ENCODE results near the gene TBRG4. TPM values are rescaled to one million over a fixed set of nuclear protein-coding genes. Genes with fewer than 3 reads are reported as not detected.

Gene TBRG4
- polyA plus RNA-seq, 2 donors, result 38.3 to 41.6 TPM

- Histone ChIP-seq H3K27me3 (ENCODE audit: control insufficient read depth in 1 of 2, insufficient read depth in 2 of 2, low read length in 2 of 2) (no peaks in the 10 kb centered on the region), H3K9me3 (ENCODE audit: control insufficient read depth in 2 of 2, insufficient read depth in 1 of 2, low read depth in 1 of 2, low read length in 1 of 2) (peaks cover 0 to 2% of the 10 kb centered on the region in 2 donors), H3K27ac (ENCODE audit: low read depth in 2 of 2, low read length in 1 of 2) (no peak overlapping the region), H3K4me1 (ENCODE audit: control insufficient read depth in 2 of 2, insufficient read depth in 2 of 2, low read length in 1 of 2) (peaks cover 0 to 23% of the 10 kb centered on the region in 2 donors), H3K36me3 (ENCODE audit: control insufficient read depth in 2 of 2, insufficient read depth in 2 of 2, low read length in 1 of 2) (peaks cover 9 to 66% of the 10 kb centered on the region in 2 donors), H3K4me3 (ENCODE audit: low read depth in 1 of 2, low read length in 2 of 2) (no peak overlapping the region)
- 76 to 89% methylated on average over 13 of the region's 13 CpGs for WGBS, 2 donors
Observed at GRCh38 chr7:45072131-45073030, 39.1 kb downstream of the TBRG4 start.

- H3K36me3 ChIP-seq (ENCODE audit: control insufficient read depth in 2 of 2, insufficient read depth in 2 of 2, low read length in 1 of 2), result peaks cover 6 to 62% of the 10 kb centered on the region in 2 donors
Observed at GRCh38 chr7:45071528-45071927, 40.0 kb downstream of the TBRG4 start.

GRCh38 chr7:45070254-45070642 is 41.2 kb downstream of the TBRG4 start:
- 99 to 100% methylated on average over 1 of the region's 1 CpG for WGBS, 2 donors
- no peaks in the 10 kb centered on the region for H3K27me3 ChIP-seq (ENCODE audit: control insufficient read depth in 1 of 2, insufficient read depth in 2 of 2, low read length in 2 of 2)
- H3K9me3 ChIP-seq (ENCODE audit: control insufficient read depth in 2 of 2, insufficient read depth in 1 of 2, low read depth in 1 of 2, low read length in 1 of 2), result no peaks in the 10 kb centered on the region
- H3K27ac ChIP-seq (ENCODE audit: low read depth in 2 of 2, low read length in 1 of 2), result no peak overlapping the region
- peaks cover 0 to 23% of the 10 kb centered on the region in 2 donors for H3K4me1 ChIP-seq (ENCODE audit: control insufficient read depth in 2 of 2, insufficient read depth in 2 of 2, low read length in 1 of 2)
- no peak overlapping the region for H3K4me3 ChIP-seq (ENCODE audit: low read depth in 1 of 2, low read length in 2 of 2)
- peaks cover 4 to 62% of the 10 kb centered on the region in 2 donors for H3K36me3 ChIP-seq (ENCODE audit: control insufficient read depth in 2 of 2, insufficient read depth in 2 of 2, low read length in 1 of 2)

More at GRCh38 chr7:45071528-45071927, 40.0 kb downstream of the TBRG4 start:
- Histone ChIP-seq H3K4me3 (ENCODE audit: low read depth in 1 of 2, low read length in 2 of 2) (no peak overlapping the region), H3K4me1 (ENCODE audit: control insufficient read depth in 2 of 2, insufficient read depth in 2 of 2, low read length in 1 of 2) (peaks cover 0 to 23% of the 10 kb centered on the region in 2 donors), H3K9me3 (ENCODE audit: control insufficient read depth in 2 of 2, insufficient read depth in 1 of 2, low read depth in 1 of 2, low read length in 1 of 2) (peaks cover 0 to 2% of the 10 kb centered on the region in 2 donors), H3K27ac (ENCODE audit: low read depth in 2 of 2, low read length in 1 of 2) (no peak overlapping the region), H3K27me3 (ENCODE audit: control insufficient read depth in 1 of 2, insufficient read depth in 2 of 2, low read length in 2 of 2) (no peaks in the 10 kb centered on the region)
- WGBS, 2 donors, result 60 to 70% methylated on average over 3 of the region's 3 CpGs

- Histone ChIP-seq H3K27ac (ENCODE audit: low read depth in 2 of 2, low read length in 1 of 2) (no peak overlapping the region), H3K9me3 (ENCODE audit: control insufficient read depth in 2 of 2, insufficient read depth in 1 of 2, low read depth in 1 of 2, low read length in 1 of 2) (no peaks in the 10 kb centered on the region), H3K4me3 (ENCODE audit: low read depth in 1 of 2, low read length in 2 of 2) (no peak overlapping the region), H3K4me1 (ENCODE audit: control insufficient read depth in 2 of 2, insufficient read depth in 2 of 2, low read length in 1 of 2) (peaks cover 0 to 23% of the 10 kb centered on the region in 2 donors), H3K36me3 (ENCODE audit: control insufficient read depth in 2 of 2, insufficient read depth in 2 of 2, low read length in 1 of 2) (peaks cover 7 to 61% of the 10 kb centered on the region in 2 donors), H3K27me3 (ENCODE audit: control insufficient read depth in 1 of 2, insufficient read depth in 2 of 2, low read length in 2 of 2) (no peaks in the 10 kb centered on the region)
- 94 to 95% methylated on average over 15 of the region's 15 CpGs for WGBS, 2 donors
Observed at GRCh38 chr7:45069444-45070253, 41.8 kb downstream of the TBRG4 start.

GRCh38 chr7:45068236-45069023 is 43.1 kb downstream of the TBRG4 start:
- 86 to 87% methylated on average over 15 of the region's 15 CpGs for WGBS, 2 donors

GRCh38 chr7:45067582-45067981 is 43.9 kb downstream of the TBRG4 start:
- H3K27me3 ChIP-seq (ENCODE audit: control insufficient read depth in 1 of 2, insufficient read depth in 2 of 2, low read length in 2 of 2), result no peaks in the 10 kb centered on the region
- H3K36me3 ChIP-seq (ENCODE audit: control insufficient read depth in 2 of 2, insufficient read depth in 2 of 2, low read length in 1 of 2), result peaks cover 7 to 52% of the 10 kb centered on the region in 2 donors
- peaks cover 0 to 8% of the 10 kb centered on the region in 2 donors for H3K4me1 ChIP-seq (ENCODE audit: control insufficient read depth in 2 of 2, insufficient read depth in 2 of 2, low read length in 1 of 2)
- H3K4me3 ChIP-seq (ENCODE audit: low read depth in 1 of 2, low read length in 2 of 2), result no peak overlapping the region
- H3K27ac ChIP-seq (ENCODE audit: low read depth in 2 of 2, low read length in 1 of 2), result no peak overlapping the region
- no peaks in the 10 kb centered on the region for H3K9me3 ChIP-seq (ENCODE audit: control insufficient read depth in 2 of 2, insufficient read depth in 1 of 2, low read depth in 1 of 2, low read length in 1 of 2)
- 98 to 99% methylated on average over 3 of the region's 3 CpGs for WGBS, 2 donors

More at GRCh38 chr7:45068236-45069023, 43.1 kb downstream of the TBRG4 start:
- Histone ChIP-seq H3K36me3 (ENCODE audit: control insufficient read depth in 2 of 2, insufficient read depth in 2 of 2, low read length in 1 of 2) (peaks cover 7 to 60% of the 10 kb centered on the region in 2 donors), H3K4me3 (ENCODE audit: low read depth in 1 of 2, low read length in 2 of 2) (no peak overlapping the region), H3K27me3 (ENCODE audit: control insufficient read depth in 1 of 2, insufficient read depth in 2 of 2, low read length in 2 of 2) (no peaks in the 10 kb centered on the region), H3K9me3 (ENCODE audit: control insufficient read depth in 2 of 2, insufficient read depth in 1 of 2, low read depth in 1 of 2, low read length in 1 of 2) (no peaks in the 10 kb centered on the region), H3K27ac (ENCODE audit: low read depth in 2 of 2, low read length in 1 of 2) (no peak overlapping the region), H3K4me1 (ENCODE audit: control insufficient read depth in 2 of 2, insufficient read depth in 2 of 2, low read length in 1 of 2) (peaks cover 0 to 15% of the 10 kb centered on the region in 2 donors)

GRCh38 chr7:45066409-45066808 is 45.1 kb downstream of the TBRG4 start:
- Histone ChIP-seq H3K27ac (ENCODE audit: low read depth in 2 of 2, low read length in 1 of 2) (no peak overlapping the region), H3K4me3 (ENCODE audit: low read depth in 1 of 2, low read length in 2 of 2) (no peak overlapping the region), H3K27me3 (ENCODE audit: control insufficient read depth in 1 of 2, insufficient read depth in 2 of 2, low read length in 2 of 2) (no peaks in the 10 kb centered on the region), H3K9me3 (ENCODE audit: control insufficient read depth in 2 of 2, insufficient read depth in 1 of 2, low read depth in 1 of 2, low read length in 1 of 2) (no peaks in the 10 kb centered on the region), H3K4me1 (ENCODE audit: control insufficient read depth in 2 of 2, insufficient read depth in 2 of 2, low read length in 1 of 2) (peaks cover 0 to 8% of the 10 kb centered on the region in 2 donors), H3K36me3 (ENCODE audit: control insufficient read depth in 2 of 2, insufficient read depth in 2 of 2, low read length in 1 of 2) (peaks cover 7 to 53% of the 10 kb centered on the region in 2 donors)
- 86 to 90% methylated on average over 7 of the region's 7 CpGs for WGBS, 2 donors

GRCh38 chr7:45065031-45065995 is 46.2 kb downstream of the TBRG4 start:
- H3K4me1 ChIP-seq (ENCODE audit: control insufficient read depth in 2 of 2, insufficient read depth in 2 of 2, low read length in 1 of 2), result peaks cover 0 to 8% of the 10 kb centered on the region in 2 donors
- peaks cover 7 to 52% of the 10 kb centered on the region in 2 donors for H3K36me3 ChIP-seq (ENCODE audit: control insufficient read depth in 2 of 2, insufficient read depth in 2 of 2, low read length in 1 of 2)
- no peak overlapping the region for H3K4me3 ChIP-seq (ENCODE audit: low read depth in 1 of 2, low read length in 2 of 2)
- no peak overlapping the region for H3K27ac ChIP-seq (ENCODE audit: low read depth in 2 of 2, low read length in 1 of 2)
- H3K9me3 ChIP-seq (ENCODE audit: control insufficient read depth in 2 of 2, insufficient read depth in 1 of 2, low read depth in 1 of 2, low read length in 1 of 2), result no peaks in the 10 kb centered on the region
- WGBS, 2 donors, result 82 to 94% methylated on average over 12 of the region's 12 CpGs
- H3K27me3 ChIP-seq (ENCODE audit: control insufficient read depth in 1 of 2, insufficient read depth in 2 of 2, low read length in 2 of 2), result no peaks in the 10 kb centered on the region
